ENCODE measurements around the gene HOXB4. TPM values are rescaled to one million over a fixed set of nuclear protein-coding genes. Genes with fewer than 3 reads are reported as not detected.

Gene HOXB4
- total RNA-seq, 1 experiment from 2014 or later = not detected

GRCh38 chr17:48589831-48590606 lies 11.9 kb upstream of the HOXB4 start, which contains the start of gene HOXB3:
Gene HOXB3 (minus strand): TSS chr17:48590241. CDS start chr17:48552474, 37,767 bp downstream.
- Histone ChIP-seq H2BK15ac (ENCODE audit: low read depth, low read length) (no peak within 1 kb of the TSS), H4K8ac (replicated peaks; ENCODE audit: insufficient read length, low read depth, low read length) (no peak within 1 kb of the TSS), H3K23ac (ENCODE audit: insufficient read length, low read depth, low read length) (no peak within 1 kb of the TSS), H2AK5ac (ENCODE audit: insufficient read length, low read length) (no peak within 1 kb of the TSS), H3K9me3 (ENCODE audit: control insufficient read depth, low read depth, low read length) (no peaks in the 10 kb centered on the region), H3K18ac (ENCODE audit: insufficient read length, low read depth, low read length) (no peak within 1 kb of the TSS), H3K9ac (ENCODE audit: extremely low read depth, insufficient read length, low read length) (no peak within 1 kb of the TSS), H3K79me2 (ENCODE audit: insufficient read depth, low read length) (no peaks in the 10 kb centered on the region), H3K4ac (ENCODE audit: low read depth, low read length) (no peak within 1 kb of the TSS), H3K27me3 (ENCODE audit: insufficient read depth, low read length) (peaks cover 99% of the 10 kb centered on the region), H4K91ac (ENCODE audit: insufficient read length, low read depth, low read length) (no peak within 1 kb of the TSS), H2BK5ac (ENCODE audit: insufficient read length, low read length) (no peak within 1 kb of the TSS), H2BK20ac (ENCODE audit: low read depth, low read length, poor library complexity, severe bottlenecking) (no peak within 1 kb of the TSS), H3K79me1 (ENCODE audit: insufficient read depth, low read depth, low read length, poor library complexity, severe bottlenecking) (no peaks in the 10 kb centered on the region), H4K20me1 (ENCODE audit: control insufficient read depth, insufficient read depth, insufficient read length) (no peaks in the 10 kb centered on the region), H3K4me1 (ENCODE audit: insufficient read depth, low read length) (no peaks in the 10 kb centered on the region), H2BK120ac (ENCODE audit: low read depth, low read length, poor library complexity, severe bottlenecking) (no peak within 1 kb of the TSS), H3K4me2 (ENCODE audit: insufficient read depth, insufficient read length, low read length) (no peak within 1 kb of the TSS), H3K27ac (ENCODE audit: insufficient read length, low read depth, low read length) (no peak within 1 kb of the TSS), H3K23me2 (ENCODE audit: insufficient read length, low read depth, low read length, poor library complexity, severe bottlenecking) (peaks cover 3% of the 10 kb centered on the region), H4K5ac (ENCODE audit: insufficient read length, low read depth, low read length) (no peak within 1 kb of the TSS), H3K56ac (ENCODE audit: insufficient read length, low read depth, low read length) (no peak within 1 kb of the TSS), H2AFZ (ENCODE audit: low read length) (no peak within 1 kb of the TSS), H3T11ph (ENCODE audit: low read length) (no peak within 1 kb of the TSS), H2BK12ac (ENCODE audit: insufficient read length, low read depth, low read length) (no peak within 1 kb of the TSS), H3K14ac (ENCODE audit: insufficient read depth, low read length) (no peak within 1 kb of the TSS)
- DNase-seq = no peak
- no peak for TF ChIP-seq CTCF (conservative IDR thresholded peaks at IDR 0.05)
- WGBS (ENCODE audit: extremely low coverage, insufficient read length, low lambda C conversion rate) = no CpG with 5 or more reads among the region's 23 CpGs
- Mint-ChIP-seq H3K4me3 (0 out of 5 replicates have a peak within 1 kb of the TSS, but pooled peaks of 1 of the 2 experiments have one; percentile 35), H3K27me3 (ENCODE audit: low read depth) (peaks cover 100% of the 10 kb centered on the region), H3K9me3 (peaks cover 6 to 7% of the 10 kb centered on the region in 2 experiments; a peak in 3 of 5 replicates), H3K36me3 (ENCODE audit: insufficient read depth in 1 of 3, low read depth in 3 of 3) (no peaks in the 10 kb centered on the region), H3K27ac (no peak within 1 kb of the TSS), H3K4me1 (peaks cover 11 to 26% of the 10 kb centered on the region in 2 experiments)

All from H9 (cell line).